Fibroblast of upper back skin (primary cell): ENCODE results near the gene LRBA.

Experiments used
- DNase-seq: peaks from one replicate; pipeline ENCODE4 v3.0.0-alpha.2; 2013

Gene LRBA

DNA sequence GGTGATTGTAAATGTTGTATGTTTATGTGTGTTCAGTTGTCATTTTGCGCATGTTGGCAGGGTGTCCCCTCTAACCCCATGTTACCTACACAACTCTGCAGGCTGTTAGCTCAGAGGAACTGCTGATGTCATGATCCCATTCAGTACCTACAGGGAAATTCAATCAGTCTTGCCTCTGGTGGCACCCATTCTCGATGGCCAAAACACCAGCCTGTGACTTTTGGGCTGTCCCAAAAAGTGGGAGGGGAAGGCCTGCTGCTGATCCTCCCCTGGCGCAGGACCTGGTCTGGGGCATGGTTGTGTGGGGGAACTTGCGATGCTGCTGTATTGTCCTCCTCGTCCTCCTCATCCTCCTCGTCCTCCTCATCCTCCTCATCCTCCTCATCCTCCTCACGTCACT lies 762.3 kb downstream of the LRBA start:
- DNase-seq, result no peak

DNA sequence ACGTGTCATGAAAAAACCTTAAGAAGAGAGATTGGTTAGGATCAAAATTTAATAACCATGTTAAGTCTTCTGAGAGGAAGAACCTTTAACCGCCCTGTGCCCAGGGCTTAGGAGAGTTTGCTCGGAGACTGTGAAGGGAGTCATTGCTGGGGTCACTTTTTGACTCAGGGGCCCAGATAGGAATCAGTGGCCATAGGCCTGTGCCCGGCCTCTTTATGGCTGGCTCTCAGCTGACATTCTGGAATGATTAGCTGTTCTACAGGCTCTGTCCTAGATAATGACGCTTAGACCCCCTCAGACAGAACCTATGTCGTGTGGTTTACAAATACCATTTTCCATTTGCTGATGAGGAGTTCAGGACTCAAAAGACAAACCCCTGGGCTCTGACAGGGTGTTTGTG lies 762.8 kb downstream of the LRBA start:
- no peak for DNase-seq

DNA sequence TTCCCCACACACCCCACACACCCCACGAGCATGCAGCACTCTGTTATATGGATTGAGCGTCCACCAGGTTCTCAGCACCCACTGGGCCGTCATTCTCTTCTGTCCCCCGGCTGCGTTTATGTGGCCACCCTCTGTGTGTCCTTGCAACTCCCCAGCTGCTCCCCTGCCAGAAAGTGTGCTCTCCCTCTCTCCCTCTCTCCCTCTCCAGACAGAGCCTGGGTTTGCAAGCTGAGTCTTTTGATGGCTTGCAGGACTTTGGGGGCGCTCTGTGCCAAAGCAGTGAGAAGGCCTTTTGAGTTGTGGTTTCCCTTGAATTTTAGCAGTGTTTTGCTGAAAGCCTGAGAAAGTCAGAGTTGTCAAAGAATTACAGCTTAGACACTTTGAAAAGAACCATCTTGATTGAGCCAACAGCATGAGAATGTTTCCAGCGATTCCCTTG lies 763.3 kb downstream of the LRBA start:
- DNase-seq, result peak; percentile 37

DNA sequence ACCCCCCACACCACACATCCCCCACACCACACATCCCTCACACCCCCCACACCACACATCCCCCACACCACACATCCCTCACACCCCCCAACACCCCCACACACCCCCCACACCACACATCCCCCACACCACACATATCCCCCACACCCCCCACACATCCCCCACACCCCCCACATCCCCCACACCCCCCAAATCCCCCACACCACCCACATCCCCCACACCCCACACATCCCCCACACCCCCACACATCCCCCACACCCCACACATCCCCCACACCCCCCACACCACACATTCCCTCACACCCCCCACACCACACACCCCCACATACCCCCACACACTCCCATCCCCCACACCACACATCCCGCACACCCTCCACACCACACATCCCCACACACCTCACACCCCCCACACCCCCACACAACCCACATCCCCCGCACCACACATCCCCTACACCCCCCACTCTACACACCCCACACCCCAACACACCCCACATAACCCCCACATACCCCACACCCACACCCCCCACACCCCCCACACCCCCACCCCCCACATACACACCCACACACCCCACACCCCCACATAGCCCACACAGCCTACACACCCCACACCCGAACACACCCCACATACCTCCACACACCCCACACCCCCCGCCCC lies 764.0 kb downstream of the LRBA start:
- DNase-seq, result no peak

DNA sequence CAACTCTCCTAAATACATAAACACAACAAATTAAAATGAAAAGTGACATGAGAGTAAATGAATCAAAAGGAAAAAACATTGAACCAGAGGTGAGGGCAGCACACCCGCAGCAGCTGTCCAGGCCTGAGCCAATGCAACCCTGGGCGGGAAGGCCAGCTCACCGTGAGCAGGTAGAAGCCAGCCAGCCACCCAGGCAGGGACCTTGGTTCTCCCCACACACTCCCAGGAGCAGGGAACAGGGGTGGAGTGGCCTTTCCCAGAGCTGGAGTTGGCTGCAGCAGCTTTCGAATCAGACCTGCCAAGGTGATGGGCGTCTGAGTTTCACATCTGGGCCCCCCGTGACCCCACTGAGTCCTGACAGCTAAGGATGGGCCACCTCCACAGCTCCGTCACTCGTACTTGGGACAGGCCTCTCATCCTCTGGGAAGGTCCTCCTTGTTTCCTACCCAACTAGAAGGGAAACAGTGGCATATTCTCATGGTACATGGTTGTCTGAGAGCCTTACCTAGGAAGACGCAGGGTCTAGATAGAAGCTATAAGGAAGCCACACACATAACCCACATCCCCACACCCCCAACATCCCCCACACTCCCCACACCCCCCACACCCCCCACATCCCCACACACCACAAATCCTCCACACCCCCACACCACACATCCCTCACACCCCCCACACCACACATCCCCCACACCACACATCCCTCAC lies 764.6 kb downstream of the LRBA start:
- DNase-seq, result no peak

DNA sequence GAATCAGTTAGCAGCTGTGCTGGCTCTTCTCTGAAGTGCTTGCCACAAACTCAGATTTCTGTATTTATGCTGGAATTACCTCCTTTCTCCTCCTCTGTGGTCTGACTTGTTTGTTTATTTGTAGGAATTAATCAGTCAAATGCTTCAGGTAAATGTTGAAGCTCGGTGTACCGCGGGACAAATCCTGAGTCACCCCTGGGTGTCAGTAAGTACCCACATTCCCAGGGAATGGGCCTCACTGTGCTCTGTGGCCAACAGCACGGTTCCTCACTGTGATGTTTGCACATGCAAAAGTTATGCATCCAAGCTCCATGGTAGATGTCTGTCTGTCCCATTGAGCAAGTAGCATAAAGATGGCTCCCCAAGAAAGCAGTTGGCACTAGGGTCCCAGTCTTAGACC lies 766.9 kb downstream of the LRBA start:
- no peak for DNase-seq

DNA sequence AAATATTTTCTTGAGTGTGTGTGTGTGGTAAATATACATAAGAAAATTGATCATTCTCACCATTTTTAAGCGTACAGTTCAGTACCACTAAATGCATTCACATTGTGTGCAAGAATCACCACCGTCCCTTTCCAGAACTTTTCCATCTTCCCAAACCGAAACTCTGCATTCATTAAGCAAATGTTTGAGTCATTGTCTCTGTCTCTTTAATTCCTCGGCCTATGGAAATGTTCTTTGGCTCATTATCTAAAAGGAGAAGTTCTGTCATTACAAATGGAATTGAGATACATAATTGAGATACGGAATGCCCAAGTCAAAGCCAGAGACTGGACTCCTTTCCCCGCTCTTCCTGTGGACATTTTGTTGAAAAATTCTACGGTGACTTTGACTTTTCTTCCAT lies 767.9 kb downstream of the LRBA start:
- no peak for DNase-seq

DNA sequence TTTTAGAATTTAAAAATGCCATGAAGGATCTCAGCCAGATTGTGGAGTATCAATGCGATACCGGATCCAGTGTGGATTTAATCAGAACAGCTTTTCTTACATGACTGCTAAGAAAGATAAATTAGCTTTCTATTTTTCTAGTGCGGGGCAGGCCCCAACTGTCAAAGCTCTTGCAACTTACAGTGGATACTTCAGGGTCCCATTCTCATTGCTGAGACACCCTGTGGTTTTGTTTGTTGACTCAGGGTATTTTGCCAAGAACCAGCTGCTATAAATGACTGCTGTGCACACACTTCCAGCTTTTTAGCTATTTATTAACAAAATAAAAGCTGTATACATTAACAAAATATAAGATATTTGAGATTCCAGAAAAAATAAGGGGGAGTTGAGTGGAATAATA lies 770.5 kb downstream of the LRBA start:
- DNase-seq, result peak; percentile 79

DNA sequence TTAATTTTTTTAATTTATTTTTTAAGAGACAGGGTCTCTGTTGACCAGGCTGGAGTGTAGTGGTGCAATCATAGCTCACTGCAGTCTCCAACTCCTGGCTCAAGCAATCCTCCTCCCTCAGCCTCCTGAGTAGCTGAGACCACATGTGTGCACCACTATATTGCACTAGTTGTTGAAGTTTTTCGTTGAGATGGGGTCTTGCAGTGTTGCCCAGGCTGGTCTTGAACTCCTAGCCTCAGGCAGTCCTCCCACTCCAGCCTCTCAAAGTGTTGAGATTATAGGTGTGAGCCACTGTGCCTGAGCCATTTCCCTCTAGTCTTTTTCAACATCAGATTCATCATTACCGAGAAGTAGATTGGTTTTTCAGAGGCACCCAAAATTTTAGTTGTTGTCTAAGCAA lies 771.2 kb downstream of the LRBA start:
- no peak for DNase-seq

DNA sequence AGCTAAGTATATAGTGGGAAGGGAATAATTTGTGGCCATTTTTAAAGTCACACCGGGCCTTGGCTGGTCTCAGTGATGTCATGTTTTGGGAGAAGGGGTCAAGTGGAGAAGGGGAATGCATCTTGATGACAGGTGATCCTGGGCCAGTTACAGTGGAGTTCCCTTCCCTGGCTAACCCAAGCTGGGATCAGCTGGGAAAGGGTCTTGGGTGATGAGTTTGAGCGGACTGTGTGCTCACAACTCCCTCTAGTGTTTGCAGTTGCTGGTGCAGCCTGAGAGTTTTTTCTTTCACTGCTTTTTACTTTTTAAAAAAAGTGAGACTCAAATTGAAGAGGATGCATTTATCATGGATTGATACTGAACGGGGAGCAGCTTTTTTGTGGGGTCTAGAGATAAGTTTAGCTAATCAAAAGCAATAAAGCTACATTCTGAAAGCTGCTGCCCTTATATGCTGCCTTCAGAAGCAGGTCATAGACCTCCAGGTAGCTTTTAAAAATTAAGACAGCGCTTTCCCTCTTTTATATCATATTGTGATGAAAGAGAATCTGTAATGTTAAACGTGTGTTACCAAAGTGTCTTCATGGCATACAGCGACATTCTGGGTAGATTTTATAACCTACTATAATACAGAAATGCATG lies 772.1 kb downstream of the LRBA start:
- peak; percentile 61 for DNase-seq

DNA sequence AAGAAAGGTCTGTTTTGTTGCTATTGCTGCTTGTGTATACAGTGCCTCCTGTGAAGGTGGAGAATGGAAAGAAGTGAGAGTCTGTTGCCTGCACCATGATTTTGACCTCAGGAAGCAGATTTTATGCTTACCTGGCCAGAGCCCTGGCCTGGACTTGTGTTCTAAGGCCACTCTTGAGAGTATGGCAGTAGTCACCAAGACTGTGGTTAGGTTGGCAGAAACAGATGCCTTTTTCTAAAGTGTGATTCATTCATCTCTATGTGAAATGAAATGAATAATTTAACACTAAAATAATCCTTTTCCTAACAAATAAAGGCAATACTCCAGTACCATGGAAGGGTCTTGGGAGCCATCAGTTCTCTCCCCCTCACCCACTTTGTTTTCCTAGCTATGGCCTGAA lies 775.1 kb downstream of the LRBA start:
- no peak for DNase-seq

DNA sequence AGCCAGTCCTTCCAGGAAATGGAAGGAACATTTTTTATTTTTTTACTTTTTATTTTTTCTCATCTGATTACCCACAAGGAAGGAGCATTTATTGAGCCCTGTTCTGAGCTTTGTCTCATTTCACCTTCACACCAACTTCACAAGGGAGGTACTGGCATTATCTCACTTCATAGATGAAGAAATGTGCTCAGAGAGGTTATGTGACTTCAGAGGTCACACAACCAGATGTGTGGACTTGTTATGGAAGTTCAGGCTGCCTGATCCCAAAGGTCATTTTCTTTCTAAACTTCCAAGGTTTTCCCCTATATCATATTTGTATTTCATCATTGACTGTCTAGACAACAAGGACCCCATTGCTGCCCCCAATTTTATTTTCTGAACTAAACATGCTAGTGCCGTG lies 776.5 kb downstream of the LRBA start:
- DNase-seq, result no peak

DNA sequence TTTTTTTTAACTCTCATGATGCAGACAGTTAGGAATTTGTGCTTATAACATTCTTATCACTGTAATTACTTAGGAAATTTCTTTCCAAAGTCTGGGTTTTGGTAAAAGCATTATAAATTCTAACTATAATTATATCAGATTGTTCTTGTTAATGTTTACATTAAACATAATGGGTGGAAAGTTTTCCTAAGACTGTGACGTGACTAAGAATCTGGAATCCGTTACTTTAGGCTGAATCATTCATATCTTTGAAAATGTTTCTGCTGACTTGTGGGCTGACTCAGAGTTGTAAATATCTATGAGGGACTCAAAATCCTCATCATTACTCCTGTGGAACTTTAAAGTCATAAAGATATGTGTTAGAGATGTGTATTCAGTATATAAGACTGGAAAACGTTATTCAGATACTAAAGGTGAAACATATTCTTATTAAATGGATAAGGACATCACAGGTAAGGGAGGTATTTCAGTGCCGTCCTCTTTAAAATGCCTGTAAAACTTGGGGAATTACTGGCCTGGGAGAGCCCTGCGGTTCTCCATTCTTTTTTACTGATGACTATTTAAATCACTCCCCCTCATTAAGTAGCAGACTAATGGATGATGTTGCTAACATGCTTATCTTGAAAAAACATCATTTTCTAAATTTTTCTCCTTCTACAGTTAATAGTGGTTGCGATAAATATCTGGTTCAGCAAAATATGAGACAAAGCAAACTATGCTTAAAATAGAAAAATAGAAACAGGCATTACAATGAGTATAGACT lies 777.8 kb downstream of the LRBA start:
- peak; percentile 95 for DNase-seq

DNA sequence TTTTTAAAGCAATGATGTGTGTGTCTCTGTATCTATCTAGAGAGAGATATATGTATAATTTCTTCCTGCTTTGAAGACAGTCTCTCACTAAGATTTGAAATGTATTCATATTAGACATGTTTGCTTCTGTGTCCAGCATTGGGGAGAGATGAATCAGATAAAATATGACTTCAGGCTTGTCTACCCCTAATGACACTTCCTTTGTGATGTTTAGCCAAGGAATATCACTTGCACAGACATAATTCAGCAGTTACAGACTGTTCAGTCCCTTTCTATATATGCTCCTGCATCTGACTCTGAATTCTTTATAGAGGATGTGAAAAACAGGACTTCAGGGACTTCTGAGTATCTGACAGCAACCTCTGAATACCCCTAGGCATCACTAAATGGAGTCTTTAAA lies 778.5 kb downstream of the LRBA start:
- peak; percentile 86 for DNase-seq

DNA sequence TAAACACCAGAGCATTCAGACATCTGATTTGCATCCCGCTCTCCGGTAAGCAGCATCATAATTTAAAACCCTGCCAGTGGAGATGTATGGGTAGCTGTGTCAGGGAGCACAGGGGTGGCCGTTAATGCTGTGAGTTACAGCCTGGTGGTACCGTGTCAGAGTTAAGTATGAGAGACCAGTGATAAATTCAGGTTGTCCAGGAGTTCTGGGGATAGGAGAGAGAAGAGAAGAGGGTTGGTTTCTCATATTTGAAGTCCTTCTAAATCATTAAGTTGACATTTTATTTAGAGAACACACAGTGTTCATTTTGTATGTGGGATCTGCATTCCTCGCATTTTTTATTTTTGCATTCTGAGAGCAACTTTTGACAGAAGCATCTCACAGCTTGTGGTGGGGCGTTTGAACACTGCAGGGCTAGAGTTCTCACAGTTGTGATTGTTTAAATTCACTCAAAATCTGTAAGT lies 779.2 kb downstream of the LRBA start:
- DNase-seq, result peak; percentile 88

DNA sequence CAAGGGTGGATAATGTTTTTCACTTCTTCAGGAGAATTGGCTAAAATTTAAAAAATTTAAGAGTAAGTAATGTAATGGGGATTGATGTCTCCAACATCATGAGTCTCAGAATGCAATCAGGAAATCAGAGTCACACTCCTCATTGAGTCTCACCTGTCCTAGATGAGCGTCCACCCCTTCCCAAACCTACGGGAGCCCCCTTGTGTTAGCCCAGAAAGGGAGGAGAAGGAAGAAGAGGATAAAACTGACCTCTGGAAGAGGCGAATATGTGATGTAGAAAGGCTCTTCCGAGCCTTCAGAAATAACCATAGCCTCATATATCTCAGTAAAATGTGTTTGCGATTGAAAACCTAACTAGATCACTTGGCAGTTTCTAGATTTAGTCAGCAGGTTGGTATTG lies 779.8 kb downstream of the LRBA start:
- no peak for DNase-seq

DNA sequence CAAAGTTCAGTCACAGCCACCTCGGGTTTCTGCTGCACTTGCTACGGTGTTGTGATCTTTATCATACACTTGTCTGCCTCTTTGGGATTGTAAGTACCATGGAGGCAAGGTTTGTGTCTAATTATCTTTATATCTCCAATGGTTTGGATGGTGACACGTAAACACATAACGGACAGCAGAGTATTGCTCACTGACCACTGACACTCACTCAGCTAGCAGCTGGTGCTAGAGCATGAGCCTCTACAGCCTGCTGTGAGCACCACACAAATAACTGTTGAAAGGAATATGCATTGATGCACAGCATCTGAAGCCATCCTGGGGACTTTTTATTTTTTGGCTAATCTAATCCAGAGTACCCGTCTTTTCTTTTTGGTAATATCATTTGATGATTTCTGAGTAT lies 780.8 kb downstream of the LRBA start:
- no peak for DNase-seq

DNA sequence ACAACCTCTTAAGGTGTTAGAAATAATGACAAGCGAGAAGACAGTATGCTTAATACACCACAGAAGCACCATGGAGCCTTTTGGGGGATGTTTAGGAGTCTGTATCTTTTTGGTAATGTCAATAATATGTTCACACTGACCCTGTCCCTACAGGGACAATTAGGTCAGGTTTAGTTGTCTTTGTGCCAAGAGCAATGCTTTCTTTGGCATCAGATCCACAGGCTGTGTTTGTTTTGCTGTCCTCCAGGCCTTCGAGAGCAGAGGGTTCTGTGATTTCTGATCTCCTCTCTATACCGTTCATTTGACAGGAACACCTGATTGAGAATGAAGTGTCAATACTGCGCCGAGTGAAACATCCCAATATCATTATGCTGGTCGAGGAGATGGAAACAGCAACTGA lies 783.1 kb downstream of the LRBA start:
- DNase-seq, result no peak

DNA sequence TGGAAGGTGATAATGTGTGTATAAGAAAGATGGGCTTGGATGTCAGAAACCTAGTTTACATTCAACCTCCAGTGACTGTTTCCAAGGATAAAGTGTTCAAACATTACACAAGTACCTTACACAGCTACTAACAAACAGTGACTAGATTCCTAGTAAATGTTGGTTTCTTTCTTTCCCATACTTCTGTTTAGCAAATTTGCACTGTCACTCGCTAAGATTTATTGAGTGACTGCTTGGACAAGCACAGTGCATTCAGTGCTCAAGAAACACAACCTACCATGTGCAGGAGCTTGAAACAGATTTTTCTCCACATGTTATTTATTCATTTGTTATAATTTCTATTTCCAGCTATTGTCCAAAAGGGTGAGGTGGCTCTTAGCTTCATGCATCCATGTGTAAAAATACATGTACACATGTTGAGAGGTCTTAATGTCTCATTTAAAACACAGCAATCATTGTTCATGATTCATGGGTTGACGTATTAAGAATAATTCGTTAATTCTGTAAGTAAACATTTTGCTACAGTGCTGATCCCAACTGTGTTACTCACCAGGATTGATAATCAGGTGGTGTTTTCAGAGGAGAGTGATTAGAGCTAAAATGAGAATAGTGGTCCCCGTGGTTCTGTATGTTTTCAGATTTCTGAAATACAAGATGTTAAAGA lies 783.8 kb downstream of the LRBA start:
- DNase-seq, result no peak

DNA sequence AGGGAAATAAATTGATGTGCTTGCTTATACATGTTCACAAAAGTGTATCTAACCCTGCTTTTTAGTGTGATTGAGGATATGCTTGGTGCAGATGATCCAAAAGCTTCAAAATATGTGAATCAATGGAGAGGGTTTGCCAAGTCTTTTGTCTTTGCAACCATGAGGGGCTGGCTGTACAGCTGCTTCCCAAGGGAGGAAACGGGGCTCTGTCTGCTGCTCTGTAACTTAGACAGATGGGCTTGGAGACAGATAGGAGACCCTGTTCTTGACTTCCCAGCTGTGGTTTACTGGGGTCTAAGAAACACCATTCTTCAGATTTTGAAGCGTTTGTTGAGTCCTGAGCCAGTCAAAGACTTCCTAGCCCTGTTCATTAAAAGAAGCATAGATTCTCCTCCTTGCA lies 784.5 kb downstream of the LRBA start:
- DNase-seq, result no peak

DNA sequence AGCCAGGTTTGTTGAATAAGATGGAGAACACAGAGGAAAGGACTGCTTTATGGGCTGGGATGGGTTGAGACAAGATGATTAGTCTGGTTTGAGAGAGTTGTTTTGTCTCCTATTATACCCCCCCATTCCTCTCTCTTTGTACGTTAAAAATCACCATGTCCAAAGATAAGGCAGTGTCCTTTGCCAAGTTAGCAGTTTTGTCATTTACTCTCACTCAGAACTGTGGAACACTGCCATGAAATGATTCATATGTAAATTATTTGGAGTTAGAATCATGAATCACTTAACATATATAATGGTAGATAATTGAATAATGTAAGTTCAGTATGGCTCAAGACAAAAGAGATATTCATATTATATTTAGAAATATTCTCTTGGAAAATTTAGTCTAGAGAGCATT lies 785.6 kb downstream of the LRBA start:
- DNase-seq, result peak; percentile 94

DNA sequence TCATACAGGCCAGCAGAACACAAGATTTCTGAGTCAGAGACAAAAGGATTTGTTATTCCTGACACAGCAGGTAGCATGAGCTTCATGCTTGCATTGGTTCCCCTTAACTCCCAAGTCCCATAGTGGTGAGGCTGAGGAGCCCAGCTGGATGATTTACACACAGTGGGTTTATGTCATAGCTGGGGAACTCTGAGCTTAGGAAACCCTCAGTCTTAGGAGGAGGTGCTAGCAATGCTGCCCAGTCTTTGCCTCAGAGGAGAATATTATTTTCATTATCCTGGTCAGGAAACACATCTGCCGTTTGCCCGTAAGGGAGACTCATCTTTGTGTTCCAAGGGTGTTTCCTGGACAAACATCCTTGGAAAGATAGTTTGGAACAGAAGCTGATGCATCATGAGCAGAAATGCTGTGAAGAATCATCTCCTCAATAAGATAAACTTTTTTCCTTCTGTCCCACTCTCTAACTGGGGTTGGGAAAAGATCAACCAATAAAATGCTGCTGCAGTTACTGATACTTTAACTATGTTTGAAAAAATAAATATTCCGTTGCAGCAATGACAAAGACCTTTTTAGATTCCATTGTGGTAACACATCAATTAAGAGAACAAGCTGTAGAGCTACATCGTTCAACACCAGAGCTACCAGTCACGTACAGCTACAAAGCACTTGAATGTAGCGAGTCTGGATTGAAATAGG lies 790.0 kb downstream of the LRBA start:
- DNase-seq, result peak; percentile 96
